Epithelial cell of esophagus (primary cell): ENCODE results near the gene CHEK1.
"Not testable (repeated sequence)": the region's sequence is repeated elsewhere in the genome, so short reads cannot be mapped to it uniquely, and the experiment has no call there.

Source experiments
- DNase-seq: peaks from one replicate; pipeline ENCODE4 v3.0.0; 2010; ENCODE audit warnings: low read depth
- H3K4me3 ChIP-seq: 2 replicates; pipeline ENCODE4 v1.5.1; 2011; ENCODE audit warnings: mild to moderate bottlenecking, low read length, control low read depth
- CTCF ChIP-seq: IDR thresholded peaks from 2 replicates; pipeline ENCODE4 v1.5.1; 2011; ENCODE audit warnings: low read depth, mild to moderate bottlenecking, low read length, control low read depth, inconsistent platforms; ENCODE audit not compliant: insufficient read depth; ENCODE audit errors: missing control alignments

The CHEK1 gene

GRCh38 chr11:125624756-125625213 lies at the start of gene CHEK1:
CHEK1 (plus strand) TSS chr11:125625163; CDS start chr11:125626769, 1,606 bp downstream.
- TF ChIP-seq CTCF: no peak
- no peak for DNase-seq

GRCh38 chr11:125577181-125577580 lies 47.8 kb upstream of the CHEK1 start:
- H3K4me3 ChIP-seq: not testable (repeated sequence)

More at GRCh38 chr11:125624756-125625213, at the start of gene CHEK1:
- H3K4me3 ChIP-seq: peak within 1 kb of the TSS; percentile 87

GRCh38 chr11:125578783-125579182 lies 46.2 kb upstream of the CHEK1 start:
- no peak for TF ChIP-seq CTCF
- no peak for DNase-seq

More at GRCh38 chr11:125577181-125577580, 47.8 kb upstream of the CHEK1 start:
- not testable (repeated sequence) for DNase-seq

GRCh38 chr11:125579811-125580210 lies 45.2 kb upstream of the CHEK1 start:
- DNase-seq: no peak

More at GRCh38 chr11:125578783-125579182, 46.2 kb upstream of the CHEK1 start:
- no peak overlapping the region for H3K4me3 ChIP-seq

GRCh38 chr11:125583496-125583895 lies 41.5 kb upstream of the CHEK1 start:
- no peak overlapping the region for H3K4me3 ChIP-seq
- no peak for DNase-seq
- TF ChIP-seq CTCF: no peak

More at GRCh38 chr11:125579811-125580210, 45.2 kb upstream of the CHEK1 start:
- H3K4me3 ChIP-seq: no peak overlapping the region
- no peak for TF ChIP-seq CTCF

GRCh38 chr11:125585487-125585886 lies 39.5 kb upstream of the CHEK1 start:
- no peak for DNase-seq
- H3K4me3 ChIP-seq: no peak overlapping the region
- TF ChIP-seq CTCF: no peak

GRCh38 chr11:125586623-125587022 lies 38.3 kb upstream of the CHEK1 start:
- DNase-seq: no peak
- H3K4me3 ChIP-seq: no peak overlapping the region
- no peak for TF ChIP-seq CTCF
